ENCODE results near the gene CGB5. TPM values are rescaled to one million over a fixed set of nuclear protein-coding genes. Genes with fewer than 3 reads are reported as not detected.

Gene CGB5
- not detected in 2 replicates for total RNA-seq

GRCh38 chr19:49043548-49043947, at the start of gene CGB5:
Gene CGB5 (plus strand): TSS chr19:49043848. CDS start chr19:49044210, 362 bp downstream.

GRCh38 chr19:49017041-49017665, 26.5 kb upstream of the CGB5 start, which contains the start of gene LHB:
Gene LHB (minus strand): TSS chr19:49017091. CDS start chr19:49017081, 10 bp downstream.

GRCh38 chr19:49024233-49024632, 19.4 kb upstream of the CGB5 start, which contains the start of gene CGB3:
Gene CGB3 (minus strand): TSS chr19:49024333. CDS start chr19:49023971, 362 bp downstream.

GRCh38 chr19:49031642-49032301, 11.9 kb upstream of the CGB5 start, which contains the start of gene CGB2:
Gene CGB2 (plus strand): TSS chr19:49031890. CDS start chr19:49032096, 206 bp downstream.

GRCh38 chr19:49036815-49037214, 6.8 kb upstream of the CGB5 start, which contains the start of gene CGB1:
Gene CGB1 (minus strand): TSS chr19:49036895. CDS start chr19:49036711, 184 bp downstream.

GRCh38 chr19:49049011-49049410, 5.4 kb downstream of the CGB5 start, which contains the start of gene CGB8:
Gene CGB8 (minus strand): TSS chr19:49049111. CDS start chr19:49048739, 372 bp downstream.

GRCh38 chr19:49057636-49058234, 14.1 kb downstream of the CGB5 start, which contains the start of gene CGB7:
Gene CGB7 (minus strand): TSS chr19:49057749. CDS start chr19:49055375, 2,374 bp downstream.

GRCh38 chr19:49064768-49065611, 21.3 kb downstream of the CGB5 start, which contains the start of gene NTF4:
Gene NTF4 (minus strand): TSS chr19:49064818. CDS start chr19:49061997, 2,821 bp downstream.

GRCh38 chr19:49085020-49085867, 41.6 kb downstream of the CGB5 start, which contains the start of gene SNRNP70:
Gene SNRNP70 (plus strand): TSS chr19:49085451. CDS start chr19:49086415, 964 bp downstream.

Other genes starting within 250 kb of the CGB5 start
- gene BCAT2, start 232.8 kb upstream of the CGB5 start, total RNA-seq, result 25.1 and 30.3 TPM in 2 replicates
- 3.0 TPM in 1 of 2 replicates, not detected in the other for gene HSD17B14, start 207.4 kb upstream of the CGB5 start, total RNA-seq
- gene PLEKHA4, start 175.2 kb upstream of the CGB5 start, total RNA-seq, result 47.2 and 48.1 TPM in 2 replicates
- gene PPP1R15A, start 171.4 kb upstream of the CGB5 start, total RNA-seq, result 28.2 and 33.1 TPM in 2 replicates
- gene TULP2, start 145.1 kb upstream of the CGB5 start, total RNA-seq, result not detected in 2 replicates
- 544 and 558 TPM in 2 replicates for gene NUCB1, start 143.5 kb upstream of the CGB5 start, total RNA-seq
- not detected in 2 replicates for gene DHDH, start 110.1 kb upstream of the CGB5 start, total RNA-seq
- gene BAX, start 89.0 kb upstream of the CGB5 start, total RNA-seq, result 78.0 and 87.6 TPM in 2 replicates
- 7,879 and 9,183 TPM in 2 replicates for gene FTL, start 78.5 kb upstream of the CGB5 start, total RNA-seq
- gene GYS1, start 50.5 kb upstream of the CGB5 start, total RNA-seq, result 67.8 and 76.5 TPM in 2 replicates
- gene RUVBL2, start 50.0 kb upstream of the CGB5 start, total RNA-seq, result 90.5 and 99.1 TPM in 2 replicates
- gene LHB, start 26.8 kb upstream of the CGB5 start, total RNA-seq, result not detected in 2 replicates
- not detected in 2 replicates for gene CGB3, start 19.5 kb upstream of the CGB5 start, total RNA-seq
- not detected in 2 replicates for gene CGB2, start 12.0 kb upstream of the CGB5 start, total RNA-seq
- gene CGB1, start 7.0 kb upstream of the CGB5 start, total RNA-seq, result not detected in 2 replicates
- not detected in 2 replicates for gene CGB8, start 5.3 kb downstream of the CGB5 start, total RNA-seq
- not detected in 2 replicates for gene CGB7, start 13.9 kb downstream of the CGB5 start, total RNA-seq
- gene NTF4, start 21.0 kb downstream of the CGB5 start, total RNA-seq, result not detected in 2 replicates
- gene KCNA7, start 28.9 kb downstream of the CGB5 start, total RNA-seq, result not detected in 2 replicates
- gene SNRNP70, start 41.6 kb downstream of the CGB5 start, total RNA-seq, result 107 and 131 TPM in 2 replicates
- 5.1 and 7.6 TPM in 2 replicates for gene LIN7B, start 70.5 kb downstream of the CGB5 start, total RNA-seq
- 0.25 and 2.7 TPM in 2 replicates for gene C19orf73, start 75.3 kb downstream of the CGB5 start, total RNA-seq
- 1.9 and 3.9 TPM in 2 replicates for gene PPFIA3, start 75.7 kb downstream of the CGB5 start, total RNA-seq
- gene HRC, start 111.5 kb downstream of the CGB5 start, total RNA-seq, result not detected in 2 replicates
- 11.8 and 14.5 TPM in 2 replicates for gene TRPM4, start 113.9 kb downstream of the CGB5 start, total RNA-seq

Measured in cardiac ventricle fibroblast (primary cell).